GM19043 (cell line): Measurements from ENCODE around the gene SP1.
A peak's percentile ranks its signal among the peaks of the same experiment; 100 is the strongest.
"Not testable (repeated sequence)": the region's sequence is repeated elsewhere in the genome, so short reads cannot be mapped to it uniquely, and the experiment has no call there.

Source experiments
- ATAC-seq: cut with Tn5 transposase; IDR thresholded peaks from one replicate; pipeline ENCODE4 v1.9.1; 2021; ENCODE audit warnings: low read depth; ENCODE audit not compliant: unreplicated experiment

The SP1 gene

DNA sequence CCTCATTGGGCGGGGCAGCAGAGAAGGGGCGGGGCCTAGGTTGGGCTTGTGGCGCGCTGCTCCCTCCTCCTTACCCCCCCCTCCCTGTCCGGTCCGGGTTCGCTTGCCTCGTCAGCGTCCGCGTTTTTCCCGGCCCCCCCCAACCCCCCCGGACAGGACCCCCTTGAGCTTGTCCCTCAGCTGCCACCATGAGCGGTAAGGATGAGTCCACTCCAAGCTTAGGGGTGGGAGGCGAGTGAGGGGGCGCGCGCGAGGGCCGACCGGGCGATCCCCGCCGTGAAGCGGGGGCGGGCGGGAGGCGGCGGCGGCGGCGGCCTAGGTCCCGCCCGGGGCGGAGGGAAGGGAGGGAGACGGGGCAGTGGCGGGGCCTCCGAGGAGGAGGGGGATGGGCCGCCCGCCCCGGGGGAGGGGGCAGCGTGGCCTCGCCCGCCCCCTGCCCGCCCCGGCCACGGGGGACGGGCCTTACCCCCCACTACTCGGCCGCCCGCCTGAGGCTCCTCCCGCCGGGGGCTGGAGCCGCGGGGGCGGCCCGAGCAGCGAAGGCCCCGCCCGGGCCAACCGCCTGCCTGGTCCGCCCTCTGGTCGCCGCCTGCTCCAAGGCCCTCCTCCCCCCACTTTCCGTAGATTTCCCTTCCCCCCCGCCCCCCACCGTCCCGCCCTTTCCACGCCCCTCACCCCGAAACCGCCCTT, at the start of gene SP1:
Gene SP1, plus strand, starts transcription at position 73 of the 690 bp plus-strand sequence. Its CDS starts 116 bp downstream, at position 189.
- peak; percentile 42 for ATAC-seq

GRCh38 chr12:53330671-53331070, 49.3 kb upstream of the SP1 start:
- ATAC-seq: no peak

DNA sequence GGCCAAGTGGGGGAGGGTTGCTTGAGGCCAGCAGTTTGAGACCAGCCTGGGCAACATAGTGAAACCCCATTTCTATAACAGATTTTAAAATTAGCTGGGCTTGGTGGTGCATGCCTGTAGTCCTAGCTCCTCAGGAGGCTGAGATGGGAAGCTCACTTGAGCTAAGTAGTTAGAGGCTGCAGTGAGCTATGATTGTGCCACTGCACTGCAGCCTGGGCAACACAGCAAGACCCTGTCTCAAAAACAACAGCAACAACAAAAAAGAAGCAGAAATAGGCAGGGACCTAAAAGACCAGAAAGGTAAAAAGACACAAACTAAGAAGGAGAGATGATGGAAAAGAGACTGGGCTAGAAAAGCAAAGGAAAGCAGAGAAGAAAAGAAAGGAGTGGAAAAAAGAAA, 47.6 kb upstream of the SP1 start:
- not testable (repeated sequence) for ATAC-seq

- ATAC-seq: no peak
Observed at GRCh38 chr12:53332744-53333143, 47.2 kb upstream of the SP1 start.

GRCh38 chr12:53333289-53333688, 46.7 kb upstream of the SP1 start:
- ATAC-seq: no peak

GRCh38 chr12:53333845-53334244, 46.1 kb upstream of the SP1 start:
- no peak for ATAC-seq

DNA sequence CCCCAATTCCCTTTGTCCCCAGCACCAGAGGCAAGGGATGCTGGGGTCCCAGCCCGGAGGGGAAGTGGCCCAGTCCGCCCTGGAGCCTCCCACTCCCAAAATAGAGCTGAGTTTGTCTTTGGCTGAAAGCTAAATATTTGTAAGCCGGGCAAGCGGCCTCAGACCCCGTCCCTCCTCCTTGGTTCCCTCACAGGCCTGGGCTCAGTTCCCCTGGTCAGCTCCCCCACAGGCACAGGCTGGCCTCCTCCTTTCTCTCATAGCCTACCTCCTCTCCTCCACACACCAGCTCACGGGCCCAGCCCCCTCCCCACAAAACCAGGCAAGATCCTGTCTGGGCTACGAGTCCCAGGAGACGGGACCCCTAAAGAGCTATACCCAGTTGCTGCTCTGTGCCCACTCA, 45.2 kb upstream of the SP1 start:
- no peak for ATAC-seq

GRCh38 chr12:53336181-53336681, 43.7 kb upstream of the SP1 start, which contains the start of gene SP7:
Gene SP7, minus strand, starts transcription at chr12:53336354. Its CDS starts 708 bp downstream, at chr12:53335646.
- ATAC-seq: no peak

DNA sequence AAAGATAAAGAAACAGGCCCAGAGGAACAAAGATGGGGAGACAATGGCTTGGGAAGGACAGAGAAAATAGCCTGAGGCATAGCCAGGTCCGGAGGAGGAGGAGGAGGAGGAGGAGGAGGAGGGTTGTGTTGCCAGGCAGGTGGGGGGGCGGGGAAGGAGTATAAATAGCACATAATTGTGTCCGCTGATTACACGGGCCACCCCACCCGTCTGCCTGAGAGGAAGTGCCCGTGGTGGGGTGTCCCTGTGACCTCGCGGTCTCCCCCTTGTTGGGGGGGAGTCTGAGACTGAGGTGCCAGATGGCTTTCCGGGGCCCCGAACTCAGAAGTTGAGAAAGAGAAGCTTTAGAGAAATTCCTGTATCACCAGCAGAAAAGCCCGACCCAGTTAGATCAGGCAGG, 42.0 kb upstream of the SP1 start:
- no peak for ATAC-seq

GRCh38 chr12:53338916-53339315, 41.1 kb upstream of the SP1 start:
- ATAC-seq: no peak

DNA sequence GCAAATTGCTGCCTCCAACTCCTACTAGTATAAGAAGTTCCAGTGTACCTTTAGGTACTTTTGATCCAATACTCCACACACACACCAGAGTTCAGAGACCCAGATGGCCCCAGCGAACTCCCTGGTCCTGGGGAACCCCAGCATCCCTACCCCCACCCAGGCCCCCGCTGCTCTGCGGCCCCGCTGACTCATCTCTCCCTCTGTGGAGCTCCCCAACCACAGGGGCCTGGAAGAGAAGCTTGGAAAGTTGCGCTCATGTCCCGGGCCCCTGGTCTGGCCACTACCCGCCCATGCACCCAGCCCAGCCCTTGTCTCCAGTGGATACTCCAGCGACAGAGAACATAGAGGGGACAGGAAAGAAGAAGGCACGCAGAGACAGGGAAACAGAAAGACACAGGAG, 39.6 kb upstream of the SP1 start:
- ATAC-seq: no peak

DNA sequence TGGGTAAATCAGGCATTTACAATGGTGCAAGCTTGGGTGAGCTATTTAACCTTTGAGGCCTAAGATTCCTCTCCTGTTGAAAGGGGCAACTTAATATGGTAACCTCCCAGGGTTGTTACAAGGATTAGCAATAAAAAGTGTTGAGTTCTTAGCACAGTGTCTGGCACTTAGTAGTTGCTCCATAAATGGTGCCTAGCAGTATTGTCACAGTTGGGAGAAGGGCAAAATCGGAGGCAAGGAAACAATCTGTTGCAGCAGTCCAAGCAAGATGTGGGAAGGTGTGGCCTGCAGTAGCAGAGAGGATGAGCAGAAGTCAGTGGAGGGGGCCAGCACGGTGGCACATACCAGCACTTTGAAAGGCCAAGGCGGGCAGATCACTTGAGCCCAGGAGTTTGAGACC, 36.5 kb upstream of the SP1 start:
- ATAC-seq: no peak

DNA sequence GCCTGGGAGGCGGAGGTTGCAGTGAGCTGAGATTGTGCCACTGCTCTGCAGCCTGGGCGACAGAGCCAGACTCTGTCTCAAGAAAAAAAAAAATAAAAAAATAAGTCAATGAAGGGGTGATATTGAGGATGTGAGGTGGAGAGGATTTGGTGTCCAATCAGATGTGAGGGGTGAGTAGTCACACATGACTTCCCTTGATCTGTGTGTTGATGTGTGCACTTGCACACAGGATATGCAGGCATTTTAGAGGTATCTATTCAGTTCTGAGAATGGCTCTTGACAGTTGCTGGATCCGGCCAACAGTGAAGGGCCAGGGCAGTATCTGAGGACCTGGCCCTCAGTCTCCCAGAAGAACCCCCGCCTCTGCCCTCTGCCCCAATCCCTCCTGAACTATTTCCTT, 36.0 kb upstream of the SP1 start:
- no peak for ATAC-seq

GRCh38 chr12:53344487-53344823, 35.5 kb upstream of the SP1 start:
- ATAC-seq: no peak

GRCh38 chr12:53344824-53345485, 35.0 kb upstream of the SP1 start:
- no peak for ATAC-seq

DNA sequence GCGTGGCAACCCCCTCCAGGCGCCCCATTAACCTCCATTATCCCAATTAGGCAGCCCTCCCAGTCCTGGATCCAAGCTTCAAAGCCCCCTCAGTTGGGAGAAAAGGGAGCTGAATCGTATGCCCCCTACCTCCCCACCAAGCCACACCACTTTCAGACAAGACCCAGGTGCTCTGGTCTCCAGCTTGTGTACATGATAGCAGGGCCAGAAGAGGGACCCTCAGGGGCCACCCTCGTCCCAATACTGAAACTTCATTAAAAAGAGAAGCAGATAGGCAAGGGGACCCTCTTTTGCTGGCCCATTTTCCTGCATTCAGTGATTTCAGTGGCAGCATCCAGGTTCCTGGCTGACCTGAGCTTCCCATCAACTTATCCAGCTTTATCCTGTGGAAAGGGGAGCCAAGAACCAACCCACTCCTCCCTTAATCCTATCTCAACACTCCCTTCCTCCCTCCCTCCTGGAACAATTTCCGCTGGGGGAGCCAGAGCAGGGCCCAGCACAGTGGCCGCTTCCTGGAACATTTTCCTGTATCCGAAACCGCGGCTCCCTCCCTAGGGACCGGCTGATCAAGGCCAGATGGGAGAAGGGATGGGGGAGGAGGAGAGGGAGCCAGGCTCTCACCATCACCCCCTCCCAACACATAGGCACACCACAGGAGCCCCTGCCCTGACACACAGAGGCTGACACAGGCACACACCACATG, 34.3 kb upstream of the SP1 start:
- no peak for ATAC-seq

DNA sequence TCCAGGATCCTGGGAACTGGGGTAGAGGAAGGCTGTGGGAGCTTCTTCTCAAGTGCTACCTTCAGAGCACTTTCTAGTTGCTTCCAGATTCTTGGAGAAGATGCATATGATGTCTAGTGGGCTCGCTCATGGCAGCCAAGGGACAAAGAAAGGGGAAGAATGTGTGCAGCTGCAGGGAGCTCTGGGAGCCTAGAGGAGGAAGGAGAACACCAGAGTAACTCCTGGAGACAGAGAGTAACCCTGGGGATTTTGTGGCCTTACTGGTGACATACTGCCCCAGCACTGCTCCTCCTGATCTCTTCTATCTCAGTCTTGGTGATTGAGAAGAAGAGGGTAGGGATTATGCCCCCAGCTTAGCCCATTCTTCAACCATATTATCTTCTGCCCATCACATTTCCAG, 33.5 kb upstream of the SP1 start:
- ATAC-seq: no peak

DNA sequence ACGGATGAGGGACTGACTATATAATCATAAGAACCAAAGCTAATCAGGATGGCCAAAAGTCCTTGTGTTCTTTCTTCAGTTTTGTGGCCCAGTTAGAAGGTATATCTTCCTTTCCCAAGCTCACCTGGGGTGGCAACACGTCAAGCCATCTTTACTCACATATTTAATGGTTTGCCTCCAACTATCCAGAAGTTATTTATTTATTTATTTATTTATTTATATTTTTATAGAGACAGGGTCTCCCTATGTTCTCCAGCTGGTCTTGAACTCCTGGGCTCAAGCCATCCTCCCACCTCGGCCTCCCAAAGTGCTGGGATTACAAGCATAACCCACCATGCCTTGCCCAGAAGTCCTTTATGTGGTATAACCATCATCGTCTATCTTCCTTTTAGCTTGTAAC, 32.1 kb upstream of the SP1 start:
- ATAC-seq: no peak

GRCh38 chr12:53352331-53353256, 27.4 kb upstream of the SP1 start:
- no peak for ATAC-seq

DNA sequence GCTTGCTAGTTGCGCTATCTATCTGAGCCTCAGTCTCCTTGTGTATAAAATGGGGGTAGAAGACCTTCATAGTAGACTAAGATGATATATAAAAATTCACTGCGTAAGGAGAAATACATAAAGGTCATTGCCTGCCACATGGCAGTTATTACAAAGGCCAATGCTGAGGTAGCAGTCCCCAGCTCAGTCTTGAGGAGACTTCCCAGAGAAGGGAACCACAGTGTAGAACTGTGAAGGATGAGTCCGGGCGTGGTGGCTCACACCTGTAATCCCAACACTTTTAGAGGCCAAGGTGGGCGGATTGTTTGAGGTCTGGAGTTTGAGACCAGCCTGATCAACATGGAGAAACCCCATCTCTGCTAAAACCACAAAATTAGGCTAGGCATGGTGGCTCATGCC, 26.7 kb upstream of the SP1 start:
- no peak for ATAC-seq

DNA sequence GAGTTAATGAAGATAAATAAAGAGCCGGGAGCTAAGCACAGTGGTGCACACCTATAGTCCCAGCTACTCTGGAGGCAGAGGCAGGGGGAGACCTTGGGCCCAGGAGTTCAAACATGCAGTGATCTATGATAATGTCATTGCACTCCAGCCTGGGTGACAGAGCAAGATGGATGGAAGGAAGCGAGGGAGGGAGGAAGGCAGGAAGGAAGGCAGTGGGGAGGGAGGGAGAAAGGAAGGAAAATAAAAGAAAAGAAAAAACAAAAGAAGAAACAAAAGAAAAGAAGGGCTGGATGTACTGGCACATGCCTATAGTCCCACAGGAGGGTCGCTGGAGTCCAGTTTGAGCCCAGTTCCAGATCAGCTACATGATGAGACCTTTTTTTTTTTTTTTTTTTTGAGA, 24.9 kb upstream of the SP1 start:
- no peak for ATAC-seq
